ENCODE data around the gene MYOG. TPM values are rescaled to one million over a fixed set of nuclear protein-coding genes. Genes with fewer than 3 reads are reported as not detected.

The MYOG gene
- total RNA-seq, 2 experiments from 2014 or later: not detected

GRCh38 chr1:203120325-203121153, 34.7 kb upstream of the MYOG start:
- intact Hi-C loops (cut with micrococcal nuclease; ENCODE audit: unreplicated experiment): no loop called here
- Histone ChIP-seq H4K20me1 (ENCODE audit: insufficient read depth, low read length) (no peaks in the 10 kb centered on the region), H3K79me2 (ENCODE audit: insufficient read depth, low read depth, low read length) (no peaks in the 10 kb centered on the region), H3K4me2 (ENCODE audit: low read length) (no peak overlapping the region), H3K4me1 (ENCODE audit: insufficient read depth, low read length, poor library complexity, severe bottlenecking) (no peaks in the 10 kb centered on the region), H3K9me3 (ENCODE audit: low read length) (no peaks in the 10 kb centered on the region), H3K27ac (ENCODE audit: low read depth, low read length, poor library complexity, severe bottlenecking) (no peak overlapping the region), H3K4me3 (ENCODE audit: low read depth, low read length, poor library complexity, severe bottlenecking) (no peak overlapping the region), H2AFZ (ENCODE audit: low read length) (no peak overlapping the region), H3K36me3 (ENCODE audit: insufficient read depth, low read length) (no peaks in the 10 kb centered on the region), H3K9me2 (ENCODE audit: insufficient read depth, low read length) (no peaks in the 10 kb centered on the region)
- no TSS peak for BruUV-seq (replicated peaks)
- ChIA-PET POLR2A (no interaction called here), CTCF (ENCODE audit: unreplicated experiment) (no interaction called here)
- TF ChIP-seq CTCF (conservative IDR thresholded peaks at IDR 0.05; ENCODE audit: low read length) (no peak), EZH2phosphoT487 (IDR thresholded peaks at IDR 0.05; ENCODE audit: borderline replicate concordance, low read depth, low read length) (no peak)
- no peak for DNase-seq (ENCODE audit: low spot score)

- CTCF ChIA-PET (ENCODE audit: unreplicated experiment): no interaction called here
- Histone ChIP-seq H3K4me3 (ENCODE audit: low read depth, low read length, poor library complexity, severe bottlenecking) (no peak overlapping the region), H3K4me2 (ENCODE audit: low read length) (no peak overlapping the region), H2AFZ (ENCODE audit: low read length) (no peak overlapping the region), H3K4me1 (ENCODE audit: insufficient read depth, low read length, poor library complexity, severe bottlenecking) (no peaks in the 10 kb centered on the region), H3K36me3 (ENCODE audit: insufficient read depth, low read length) (no peaks in the 10 kb centered on the region), H3K9me2 (ENCODE audit: insufficient read depth, low read length) (no peaks in the 10 kb centered on the region), H3K27ac (ENCODE audit: low read depth, low read length, poor library complexity, severe bottlenecking) (no peak overlapping the region), H4K20me1 (ENCODE audit: insufficient read depth, low read length) (no peaks in the 10 kb centered on the region), H3K79me2 (ENCODE audit: insufficient read depth, low read depth, low read length) (no peaks in the 10 kb centered on the region), H3K9me3 (ENCODE audit: low read length) (no peaks in the 10 kb centered on the region)
- intact Hi-C loops (cut with micrococcal nuclease; ENCODE audit: unreplicated experiment): no loop called here
- no peak for DNase-seq (ENCODE audit: low spot score)
- TF ChIP-seq CTCF (conservative IDR thresholded peaks at IDR 0.05; ENCODE audit: low read length) (peak; percentile 63), EZH2phosphoT487 (IDR thresholded peaks at IDR 0.05; ENCODE audit: borderline replicate concordance, low read depth, low read length) (no peak)
- POLR2A ChIA-PET: no interaction called here
- no TSS peak for BruUV-seq (replicated peaks)
These were observed 32.1 kb upstream of the MYOG start for GRCh38 chr1:203117611-203118575.
